ENCODE data around the gene TBC1D8B.

Gene TBC1D8B

GRCh38 chrX:106898462-106898861 is 96.0 kb downstream of the TBC1D8B start:
- no peak for DNase-seq (ENCODE audit: low read depth)

- DNase-seq (ENCODE audit: low read depth), result no peak
Observed at GRCh38 chrX:106899276-106899675, 96.8 kb downstream of the TBC1D8B start.

- DNase-seq (ENCODE audit: low read depth), result no peak
Observed at GRCh38 chrX:106899841-106900240, 97.4 kb downstream of the TBC1D8B start.

GRCh38 chrX:106901341-106901740 is 98.9 kb downstream of the TBC1D8B start:
- DNase-seq (ENCODE audit: low read depth), result no peak

- DNase-seq (ENCODE audit: low read depth), result no peak
Observed at GRCh38 chrX:106901781-106902219, 99.3 kb downstream of the TBC1D8B start.

GRCh38 chrX:106902684-106903083 is 100.2 kb downstream of the TBC1D8B start:
- no peak for DNase-seq (ENCODE audit: low read depth)

- DNase-seq (ENCODE audit: low read depth), result no peak
Observed at GRCh38 chrX:106903291-106903824, 100.9 kb downstream of the TBC1D8B start, which contains the start of gene RIPPLY1. TSS of gene RIPPLY1 (minus strand) at chrX:106903341. CDS start at chrX:106903287, 54 bp downstream.

GRCh38 chrX:106903856-106904528 is 101.5 kb downstream of the TBC1D8B start:
- no peak for DNase-seq (ENCODE audit: low read depth)

- no peak for DNase-seq (ENCODE audit: low read depth)
Observed at GRCh38 chrX:106905064-106905708, 102.7 kb downstream of the TBC1D8B start.

GRCh38 chrX:106906361-106906760 is 103.9 kb downstream of the TBC1D8B start:
- DNase-seq (ENCODE audit: low read depth), result no peak

- no peak for DNase-seq (ENCODE audit: low read depth)
Observed at GRCh38 chrX:106912864-106913263, 110.4 kb downstream of the TBC1D8B start.

- DNase-seq (ENCODE audit: low read depth), result no peak
Observed at GRCh38 chrX:106917830-106918500, 115.5 kb downstream of the TBC1D8B start.

GRCh38 chrX:106919932-106920452 is 117.5 kb downstream of the TBC1D8B start, which contains the start of gene CLDN2:
TSS of gene CLDN2 (plus strand) at chrX:106920402. CDS start at chrX:106928229, 7,827 bp downstream.
- no peak for DNase-seq (ENCODE audit: low read depth)

- no peak for DNase-seq (ENCODE audit: low read depth)
Observed at GRCh38 chrX:106921637-106922036, 119.2 kb downstream of the TBC1D8B start.
